ENCODE measurements around the gene FANCB.

GRCh38 chrX:14903891-14904290 lies 31.0 kb upstream of the FANCB start:
- TF ChIP-seq, protein P1, sequence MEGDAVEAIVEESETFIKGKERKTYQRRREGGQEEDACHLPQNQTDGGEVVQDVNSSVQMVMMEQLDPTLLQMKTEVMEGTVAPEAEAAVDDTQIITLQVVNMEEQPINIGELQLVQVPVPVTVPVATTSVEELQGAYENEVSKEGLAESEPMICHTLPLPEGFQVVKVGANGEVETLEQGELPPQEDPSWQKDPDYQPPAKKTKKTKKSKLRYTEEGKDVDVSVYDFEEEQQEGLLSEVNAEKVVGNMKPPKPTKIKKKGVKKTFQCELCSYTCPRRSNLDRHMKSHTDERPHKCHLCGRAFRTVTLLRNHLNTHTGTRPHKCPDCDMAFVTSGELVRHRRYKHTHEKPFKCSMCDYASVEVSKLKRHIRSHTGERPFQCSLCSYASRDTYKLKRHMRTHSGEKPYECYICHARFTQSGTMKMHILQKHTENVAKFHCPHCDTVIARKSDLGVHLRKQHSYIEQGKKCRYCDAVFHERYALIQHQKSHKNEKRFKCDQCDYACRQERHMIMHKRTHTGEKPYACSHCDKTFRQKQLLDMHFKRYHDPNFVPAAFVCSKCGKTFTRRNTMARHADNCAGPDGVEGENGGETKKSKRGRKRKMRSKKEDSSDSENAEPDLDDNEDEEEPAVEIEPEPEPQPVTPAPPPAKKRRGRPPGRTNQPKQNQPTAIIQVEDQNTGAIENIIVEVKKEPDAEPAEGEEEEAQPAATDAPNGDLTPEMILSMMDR (IDR thresholded peaks at IDR 0.05) = no peak
- no peak for TF ChIP-seq POLR2A (IDR thresholded peaks at IDR 0.05)

Data from lower leg skin (tissue), 3 donors.